Common myeloid progenitor, CD34-positive (primary cell): ENCODE data around the gene AFDN.
A peak's percentile ranks its signal among the peaks of the same experiment; 100 is the strongest.

Experiments used
- CTCF ChIA-PET: fragments of 350-600 bp; sonication (Branson Sonifier 250); formaldehyde crosslinking; loops from one replicate; lab custom pipeline; 2021; ENCODE audit warnings: antibody characterized with exemption; lab: Charles Lee
- POLR2A ChIA-PET: fragments of 350-600 bp; sonication (Branson Sonifier 250); formaldehyde crosslinking; loops from one replicate; lab custom pipeline; 2021; ENCODE audit warnings: antibody characterized with exemption; lab: Charles Lee
- DNase-seq, 3 donors: peaks; one replicate each; pipeline versions ENCODE4 v3.0.0 to v3.0.0-alpha.2; 2013
- H3K27ac ChIP-seq, 2 experiments: 1 replicate in 1 of 2; 2 replicates in 1 of 2; pipeline ENCODE4 v1.7.0; 2013; ENCODE audit warnings: inconsistent platforms in 2 of 2, low read length in 2 of 2, mild to moderate bottlenecking in 2 of 2, low read depth in 1 of 2, moderate library complexity in 1 of 2; ENCODE audit not compliant: severe bottlenecking in 2 of 2, insufficient read depth in 1 of 2, poor library complexity in 1 of 2
- H3K27me3 ChIP-seq, 5 experiments: replicated peaks in 2 of 5; 1 replicate in 3 of 5; 2 replicates in 2 of 5; pipeline versions ENCODE4 v1.6.1 to v1.7.0; 2013; ENCODE audit warnings: low read length in 4 of 5, mild to moderate bottlenecking in 2 of 5, moderate library complexity in 2 of 5, inconsistent platforms in 1 of 5; ENCODE audit not compliant: insufficient read depth in 5 of 5, control insufficient read depth in 4 of 5
- H3K36me3 ChIP-seq, 4 experiments: 1 replicate in 2 of 4; 2 replicates in 2 of 4; pipeline versions ENCODE4 v1.6.1 to v1.7.0; 2013; ENCODE audit warnings: low read length in 3 of 4, control low read depth in 1 of 4, mild to moderate bottlenecking in 1 of 4; ENCODE audit not compliant: control insufficient read depth in 4 of 4, insufficient read depth in 4 of 4
- H3K4me1 ChIP-seq, 4 experiments: 1 replicate in 3 of 4; 2 replicates in 1 of 4; pipeline versions ENCODE4 v1.6.1 to v1.7.1; 2013; ENCODE audit warnings: low read length in 3 of 4, mild to moderate bottlenecking in 3 of 4, control low read depth in 1 of 4, inconsistent platforms in 1 of 4, moderate library complexity in 1 of 4; ENCODE audit not compliant: control insufficient read depth in 4 of 4, insufficient read depth in 4 of 4; ENCODE audit errors: control extremely low read depth in 1 of 4
- H3K4me3 ChIP-seq, 7 experiments: 1 replicate in 4 of 7; 2 replicates in 3 of 7; pipeline versions ENCODE4 v1.5.1 to v1.7.0; 2013; ENCODE audit warnings: mild to moderate bottlenecking in 7 of 7, low read length in 6 of 7, moderate library complexity in 6 of 7, inconsistent platforms in 2 of 7, low read depth in 2 of 7, control low read depth in 1 of 7; ENCODE audit not compliant: insufficient read depth in 4 of 7, control insufficient read depth in 1 of 7; ENCODE audit errors: extremely low read depth in 1 of 7
- H3K9me3 ChIP-seq, 5 experiments: 1 replicate in 4 of 5; 2 replicates in 1 of 5; pipeline versions ENCODE4 v1.6.1 to v1.7.1; 2013; ENCODE audit warnings: low read length in 4 of 5, mild to moderate bottlenecking in 2 of 5, inconsistent platforms in 1 of 5, low read depth in 1 of 5, moderate library complexity in 1 of 5; ENCODE audit not compliant: control insufficient read depth in 4 of 5, insufficient read depth in 2 of 5; ENCODE audit errors: control extremely low read depth in 1 of 5
- WGBS: methylation state at CpG from one replicate; pipeline ENCODE4 v1.1.5; 2013; ENCODE audit not compliant: insufficient coverage; 5-methylcytosine and 5-hydroxymethylcytosine counted together

Gene AFDN

DNA sequence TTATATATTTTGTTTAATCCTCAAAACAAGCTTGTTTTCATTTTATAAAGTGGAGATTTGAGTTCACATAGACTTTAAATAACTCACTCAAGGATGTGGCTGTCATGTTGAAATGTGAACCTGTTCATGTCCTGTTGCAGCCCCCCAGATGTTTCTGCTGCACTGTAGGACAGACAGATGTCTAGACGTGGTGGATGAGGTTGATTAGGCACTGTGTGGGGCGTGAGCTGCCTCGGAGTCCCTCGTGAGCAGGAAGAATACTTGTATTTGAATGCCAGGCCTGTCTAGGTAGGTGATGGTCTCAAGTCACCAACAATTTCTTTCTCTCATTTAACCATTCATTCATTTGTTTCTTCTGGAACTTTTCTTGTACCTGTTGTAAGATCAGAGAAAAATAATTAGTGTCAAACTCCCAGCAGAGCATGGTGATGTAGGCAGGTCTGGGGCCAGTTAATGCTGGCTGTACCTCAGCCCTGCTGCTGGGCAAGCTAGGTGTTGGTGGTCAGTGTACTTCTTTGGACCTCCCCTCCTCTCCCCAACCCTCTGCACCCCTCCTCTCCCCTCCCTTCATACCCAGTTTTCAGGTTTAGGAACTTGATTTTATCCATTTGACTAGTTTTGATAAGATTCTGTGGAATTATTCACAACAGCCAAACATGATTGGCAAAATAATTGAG, 34.0 kb downstream of the AFDN start:
- 81% methylated on average over 4 of the region's 4 CpGs for WGBS
- H3K4me1 ChIP-seq = no peaks in the 10 kb centered on the region
- CTCF ChIA-PET = interaction anchor here (0.6 to 1.8 kb wide), 3 partner anchors 18 to 1634 kb away, joined by 4 to 5 read pairs (median 4); no protein-coding TSS in a partner anchor
- H3K9me3 ChIP-seq = peaks cover 0 to 4% (median 0%) of the 10 kb centered on the region in 5 experiments
- H3K36me3 ChIP-seq = no peaks in the 10 kb centered on the region
- POLR2A ChIA-PET = no interaction called here
- peaks cover 0 to 5% (median 2%) of the 10 kb centered on the region in 5 experiments for H3K27me3 ChIP-seq
- H3K27ac ChIP-seq = no peak overlapping the region
- no peak for DNase-seq
- H3K4me3 ChIP-seq = no peak overlapping the region

DNA sequence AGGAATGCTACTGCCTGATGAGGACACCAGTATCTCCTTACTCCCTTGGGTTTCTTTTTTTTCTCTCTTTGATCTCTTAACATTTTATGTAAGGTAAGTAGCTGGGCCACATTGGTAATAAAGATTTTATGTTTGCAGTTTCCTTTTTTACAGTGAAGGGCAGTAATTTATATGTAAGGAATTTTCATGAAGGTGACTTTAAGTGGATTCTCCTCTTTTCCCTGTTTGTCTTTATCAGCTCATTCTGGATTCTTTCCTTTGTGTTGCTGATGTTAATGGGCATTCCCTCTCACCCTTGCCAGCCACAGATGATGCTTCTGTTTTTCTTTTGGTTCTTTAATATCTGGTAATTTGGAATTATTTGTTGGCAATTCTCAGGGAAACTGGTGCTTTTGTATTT, 34.7 kb downstream of the AFDN start:
- no peaks in the 10 kb centered on the region for H3K36me3 ChIP-seq
- peaks cover 0 to 5% (median 2%) of the 10 kb centered on the region in 5 experiments for H3K27me3 ChIP-seq
- no peak overlapping the region for H3K27ac ChIP-seq
- POLR2A ChIA-PET = no interaction called here
- CTCF ChIA-PET = interaction anchor here (0.7 to 1.8 kb wide), 2 partner anchors 18 to 1635 kb away, joined by 4 read pairs; no protein-coding TSS in a partner anchor
- no peak for DNase-seq
- no peaks in the 10 kb centered on the region for H3K4me1 ChIP-seq
- H3K9me3 ChIP-seq = peaks cover 0 to 1% (median 0%) of the 10 kb centered on the region in 5 experiments
- no peak overlapping the region for H3K4me3 ChIP-seq

DNA sequence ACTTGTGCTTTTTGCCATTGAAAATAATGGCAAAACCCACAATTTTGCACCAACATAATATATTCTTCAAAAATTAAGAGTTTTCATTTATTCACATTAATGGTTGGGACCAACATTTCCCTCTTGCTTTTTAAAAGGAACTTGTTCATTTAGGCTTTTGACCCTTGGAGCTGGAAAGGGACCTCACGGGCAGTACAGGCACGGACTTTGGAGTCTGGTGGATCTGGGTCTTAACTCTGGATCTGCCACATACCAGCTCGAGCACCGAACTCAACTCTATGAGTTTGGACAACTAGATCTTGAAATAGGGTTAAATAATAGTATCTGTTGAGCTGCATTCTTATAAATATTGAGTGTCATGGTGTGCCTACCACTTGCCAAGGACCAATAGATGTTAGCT, 37.2 kb downstream of the AFDN start:
- 100% methylated on average over 3 of the region's 4 CpGs for WGBS
- Histone ChIP-seq H3K27me3 (peaks cover 0 to 3% (median 2%) of the 10 kb centered on the region in 5 experiments), H3K9me3 (no peaks in the 10 kb centered on the region), H3K27ac (no peak overlapping the region), H3K4me1 (no peaks in the 10 kb centered on the region), H3K4me3 (no peak overlapping the region), H3K36me3 (no peaks in the 10 kb centered on the region)
- CTCF ChIA-PET = no interaction called here
- POLR2A ChIA-PET = no interaction called here
- no peak for DNase-seq

DNA sequence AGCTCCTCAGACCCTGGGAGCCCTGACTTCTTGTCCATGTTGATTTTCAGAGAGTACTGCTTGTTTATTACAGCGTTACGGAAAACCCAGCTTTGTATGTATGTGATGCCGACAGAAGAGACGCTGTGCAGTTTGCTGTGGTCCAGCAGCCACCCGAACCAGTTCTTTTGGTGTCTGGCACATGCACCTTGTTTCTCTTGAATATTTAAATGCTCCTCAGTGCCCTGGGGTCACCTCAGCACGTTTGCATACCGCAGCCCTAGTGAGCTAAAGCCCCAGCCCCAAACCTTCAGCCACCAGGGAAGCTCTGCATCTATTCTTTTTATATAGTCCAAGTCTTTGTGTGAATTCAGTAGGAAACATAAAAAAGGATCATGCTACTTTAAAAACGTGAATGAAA, 39.9 kb downstream of the AFDN start:
- Histone ChIP-seq H3K27me3 (no peaks in the 10 kb centered on the region), H3K27ac (no peak overlapping the region), H3K9me3 (no peaks in the 10 kb centered on the region), H3K4me3 (no peak overlapping the region), H3K36me3 (no peaks in the 10 kb centered on the region), H3K4me1 (peaks cover 0 to 1% (median 0%) of the 10 kb centered on the region in 4 experiments)
- no peak for DNase-seq
- CTCF ChIA-PET = no interaction called here
- WGBS = 97% methylated on average over 8 of the region's 8 CpGs
- POLR2A ChIA-PET = no interaction called here

DNA sequence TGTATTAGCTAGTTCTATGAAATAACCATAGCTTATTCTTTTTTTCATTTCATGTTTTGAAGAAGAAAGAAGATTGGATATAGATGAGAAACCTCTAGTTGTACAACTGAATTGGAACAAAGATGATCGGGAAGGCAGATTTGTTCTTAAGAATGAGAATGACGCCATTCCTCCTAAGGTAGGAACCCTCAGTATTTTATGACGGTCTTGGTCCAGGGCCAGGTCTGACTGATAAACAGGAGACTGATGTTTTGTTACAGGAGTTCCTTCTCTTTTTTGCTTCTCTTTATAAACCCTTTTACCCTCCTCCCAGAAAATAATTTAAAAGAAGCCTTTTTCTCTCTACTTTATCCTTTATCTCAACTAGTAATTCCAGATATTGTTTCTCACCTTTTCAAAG, 43.6 kb downstream of the AFDN start:
- peaks cover 0 to 9% (median 7%) of the 10 kb centered on the region in 4 experiments for H3K4me1 ChIP-seq
- no peaks in the 10 kb centered on the region for H3K27me3 ChIP-seq
- CTCF ChIA-PET = no interaction called here
- no peak overlapping the region for H3K4me3 ChIP-seq
- no peaks in the 10 kb centered on the region for H3K36me3 ChIP-seq
- POLR2A ChIA-PET = interaction anchor here (0.6 kb wide), 1 partner anchor 416 kb away, joined by 3 read pairs; no protein-coding TSS in a partner anchor
- no peak overlapping the region for H3K27ac ChIP-seq
- peak in 2 of 3 donors; percentile 10 to 11 for DNase-seq
- WGBS = 58% methylated on average over 3 of the region's 3 CpGs
- no peaks in the 10 kb centered on the region for H3K9me3 ChIP-seq

DNA sequence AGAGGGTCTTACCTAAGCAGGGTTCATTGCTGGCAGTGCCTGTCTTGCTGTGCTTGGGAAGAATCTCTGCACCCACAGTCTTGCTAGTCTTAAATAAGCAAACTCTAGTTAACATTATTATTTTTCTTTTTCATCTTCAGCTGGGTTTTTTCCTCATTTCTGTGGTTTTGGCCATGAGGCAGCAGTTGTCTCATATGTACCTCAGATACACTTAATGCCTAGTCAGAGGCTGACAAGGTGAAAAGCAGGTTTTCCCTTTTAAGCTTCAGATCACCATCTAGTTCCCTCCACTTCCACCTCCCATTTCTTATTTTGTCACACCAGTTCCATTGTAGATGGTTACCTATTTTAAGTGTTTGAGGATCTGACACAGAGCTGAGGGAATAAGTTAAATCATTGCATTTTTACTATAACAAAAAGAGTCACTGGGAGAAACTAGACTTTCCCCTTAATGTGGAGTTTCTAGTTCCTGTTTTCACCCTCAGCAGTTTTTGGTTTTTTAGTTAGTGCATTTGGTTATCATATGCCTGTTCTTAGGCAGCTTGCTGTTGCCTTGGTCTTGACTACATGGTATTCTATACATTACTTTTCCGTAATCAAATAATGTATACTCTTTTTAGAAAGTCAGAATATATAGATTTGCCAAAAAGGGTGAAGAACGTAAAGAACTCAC, 46.0 kb downstream of the AFDN start:
- DNase-seq = peak; percentile 2 to 62 (median 59)
- Histone ChIP-seq H3K36me3 (no peaks in the 10 kb centered on the region), H3K4me1 (peaks cover 0 to 9% (median 7%) of the 10 kb centered on the region in 4 experiments), H3K4me3 (no peak overlapping the region), H3K27me3 (no peaks in the 10 kb centered on the region), H3K9me3 (no peaks in the 10 kb centered on the region), H3K27ac (no peak overlapping the region)
- ChIA-PET POLR2A (no interaction called here), CTCF (no interaction called here)
- WGBS = no CpG with 5 or more reads among the region's 2 CpGs
